Measurements from ENCODE around the gene NSUN6. TPM values are rescaled to one million over a fixed set of nuclear protein-coding genes. Genes with fewer than 3 reads are reported as not detected.

Gene NSUN6
- total RNA-seq, 1 experiment from 2014 or later = 15.1 TPM

DNA sequence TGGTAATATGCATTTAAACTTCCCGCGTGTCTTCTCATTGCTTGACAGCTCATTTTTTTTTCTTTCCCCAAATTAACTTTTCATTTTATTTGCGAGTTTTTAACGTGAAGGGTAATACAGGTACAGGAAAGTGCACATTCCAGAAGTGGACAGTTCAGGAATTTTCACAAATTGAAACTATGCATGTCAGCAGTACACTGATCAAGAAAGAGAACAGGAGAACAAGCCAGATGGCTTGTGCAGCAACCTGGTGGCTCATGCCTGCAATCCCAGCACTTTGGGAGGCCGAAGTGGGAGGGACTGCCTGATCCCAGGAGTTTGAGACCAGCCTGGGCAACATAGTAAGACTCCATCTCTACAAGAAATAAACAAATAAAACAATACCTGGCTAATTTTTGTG, 36.3 kb upstream of the NSUN6 start:
- no peak overlapping the region for H3K4me3 Mint-ChIP-seq
- no peaks in the 10 kb centered on the region for H3K27me3 Mint-ChIP-seq (ENCODE audit: low read depth)
- no peaks in the 10 kb centered on the region for H3K9me3 Mint-ChIP-seq
- no peak for ATAC-seq
- no peak overlapping the region for H3K27ac Mint-ChIP-seq
- POLR2A ChIA-PET = no interaction called here
- CTCF ChIA-PET = no interaction called here
- no peak for DNase-seq (ENCODE audit: low spot score)
- no peaks in the 10 kb centered on the region for H3K36me3 Mint-ChIP-seq
- peaks cover 3% of the 10 kb centered on the region; the same call in 1 of the 2 replicates for H3K4me1 Mint-ChIP-seq
- TF ChIP-seq, protein P1, sequence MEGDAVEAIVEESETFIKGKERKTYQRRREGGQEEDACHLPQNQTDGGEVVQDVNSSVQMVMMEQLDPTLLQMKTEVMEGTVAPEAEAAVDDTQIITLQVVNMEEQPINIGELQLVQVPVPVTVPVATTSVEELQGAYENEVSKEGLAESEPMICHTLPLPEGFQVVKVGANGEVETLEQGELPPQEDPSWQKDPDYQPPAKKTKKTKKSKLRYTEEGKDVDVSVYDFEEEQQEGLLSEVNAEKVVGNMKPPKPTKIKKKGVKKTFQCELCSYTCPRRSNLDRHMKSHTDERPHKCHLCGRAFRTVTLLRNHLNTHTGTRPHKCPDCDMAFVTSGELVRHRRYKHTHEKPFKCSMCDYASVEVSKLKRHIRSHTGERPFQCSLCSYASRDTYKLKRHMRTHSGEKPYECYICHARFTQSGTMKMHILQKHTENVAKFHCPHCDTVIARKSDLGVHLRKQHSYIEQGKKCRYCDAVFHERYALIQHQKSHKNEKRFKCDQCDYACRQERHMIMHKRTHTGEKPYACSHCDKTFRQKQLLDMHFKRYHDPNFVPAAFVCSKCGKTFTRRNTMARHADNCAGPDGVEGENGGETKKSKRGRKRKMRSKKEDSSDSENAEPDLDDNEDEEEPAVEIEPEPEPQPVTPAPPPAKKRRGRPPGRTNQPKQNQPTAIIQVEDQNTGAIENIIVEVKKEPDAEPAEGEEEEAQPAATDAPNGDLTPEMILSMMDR (IDR thresholded peaks at IDR 0.05) = no peak
- TF ChIP-seq ESRRA (CRISPR knock-in tag; IDR thresholded peaks at IDR 0.05; ENCODE audit: borderline replicate concordance) (no peak), RORB (CRISPR knock-in tag; IDR thresholded peaks at IDR 0.05) (no peak), FOXJ3 (CRISPR knock-in tag; IDR thresholded peaks at IDR 0.05; ENCODE audit: borderline replicate concordance) (no peak), ETV6 (CRISPR knock-in tag; IDR thresholded peaks at IDR 0.05) (no peak), KAT7 (CRISPR knock-in tag; IDR thresholded peaks at IDR 0.05; ENCODE audit: borderline replicate concordance) (no peak), NR2C2 (CRISPR knock-in tag; IDR thresholded peaks at IDR 0.05) (no peak), CREM (CRISPR knock-in tag; IDR thresholded peaks at IDR 0.05) (no peak), ZNF232 (CRISPR knock-in tag; IDR thresholded peaks at IDR 0.05) (no peak), NR1H2 (CRISPR knock-in tag; IDR thresholded peaks at IDR 0.05) (no peak)
- TF ChIP-seq, protein P2, sequence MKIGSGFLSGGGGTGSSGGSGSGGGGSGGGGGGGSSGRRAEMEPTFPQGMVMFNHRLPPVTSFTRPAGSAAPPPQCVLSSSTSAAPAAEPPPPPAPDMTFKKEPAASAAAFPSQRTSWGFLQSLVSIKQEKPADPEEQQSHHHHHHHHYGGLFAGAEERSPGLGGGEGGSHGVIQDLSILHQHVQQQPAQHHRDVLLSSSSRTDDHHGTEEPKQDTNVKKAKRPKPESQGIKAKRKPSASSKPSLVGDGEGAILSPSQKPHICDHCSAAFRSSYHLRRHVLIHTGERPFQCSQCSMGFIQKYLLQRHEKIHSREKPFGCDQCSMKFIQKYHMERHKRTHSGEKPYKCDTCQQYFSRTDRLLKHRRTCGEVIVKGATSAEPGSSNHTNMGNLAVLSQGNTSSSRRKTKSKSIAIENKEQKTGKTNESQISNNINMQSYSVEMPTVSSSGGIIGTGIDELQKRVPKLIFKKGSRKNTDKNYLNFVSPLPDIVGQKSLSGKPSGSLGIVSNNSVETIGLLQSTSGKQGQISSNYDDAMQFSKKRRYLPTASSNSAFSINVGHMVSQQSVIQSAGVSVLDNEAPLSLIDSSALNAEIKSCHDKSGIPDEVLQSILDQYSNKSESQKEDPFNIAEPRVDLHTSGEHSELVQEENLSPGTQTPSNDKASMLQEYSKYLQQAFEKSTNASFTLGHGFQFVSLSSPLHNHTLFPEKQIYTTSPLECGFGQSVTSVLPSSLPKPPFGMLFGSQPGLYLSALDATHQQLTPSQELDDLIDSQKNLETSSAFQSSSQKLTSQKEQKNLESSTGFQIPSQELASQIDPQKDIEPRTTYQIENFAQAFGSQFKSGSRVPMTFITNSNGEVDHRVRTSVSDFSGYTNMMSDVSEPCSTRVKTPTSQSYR (CRISPR knock-in tag; IDR thresholded peaks at IDR 0.05) = no peak
- TF ChIP-seq, protein P3, sequence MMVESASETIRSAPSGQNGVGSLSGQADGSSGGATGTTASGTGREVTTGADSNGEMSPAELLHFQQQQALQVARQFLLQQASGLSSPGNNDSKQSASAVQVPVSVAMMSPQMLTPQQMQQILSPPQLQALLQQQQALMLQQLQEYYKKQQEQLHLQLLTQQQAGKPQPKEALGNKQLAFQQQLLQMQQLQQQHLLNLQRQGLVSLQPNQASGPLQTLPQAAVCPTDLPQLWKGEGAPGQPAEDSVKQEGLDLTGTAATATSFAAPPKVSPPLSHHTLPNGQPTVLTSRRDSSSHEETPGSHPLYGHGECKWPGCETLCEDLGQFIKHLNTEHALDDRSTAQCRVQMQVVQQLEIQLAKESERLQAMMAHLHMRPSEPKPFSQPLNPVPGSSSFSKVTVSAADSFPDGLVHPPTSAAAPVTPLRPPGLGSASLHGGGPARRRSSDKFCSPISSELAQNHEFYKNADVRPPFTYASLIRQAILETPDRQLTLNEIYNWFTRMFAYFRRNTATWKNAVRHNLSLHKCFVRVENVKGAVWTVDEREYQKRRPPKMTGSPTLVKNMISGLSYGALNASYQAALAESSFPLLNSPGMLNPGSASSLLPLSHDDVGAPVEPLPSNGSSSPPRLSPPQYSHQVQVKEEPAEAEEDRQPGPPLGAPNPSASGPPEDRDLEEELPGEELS (CRISPR knock-in tag; IDR thresholded peaks at IDR 0.05) = no peak
- TF ChIP-seq, protein P4, sequence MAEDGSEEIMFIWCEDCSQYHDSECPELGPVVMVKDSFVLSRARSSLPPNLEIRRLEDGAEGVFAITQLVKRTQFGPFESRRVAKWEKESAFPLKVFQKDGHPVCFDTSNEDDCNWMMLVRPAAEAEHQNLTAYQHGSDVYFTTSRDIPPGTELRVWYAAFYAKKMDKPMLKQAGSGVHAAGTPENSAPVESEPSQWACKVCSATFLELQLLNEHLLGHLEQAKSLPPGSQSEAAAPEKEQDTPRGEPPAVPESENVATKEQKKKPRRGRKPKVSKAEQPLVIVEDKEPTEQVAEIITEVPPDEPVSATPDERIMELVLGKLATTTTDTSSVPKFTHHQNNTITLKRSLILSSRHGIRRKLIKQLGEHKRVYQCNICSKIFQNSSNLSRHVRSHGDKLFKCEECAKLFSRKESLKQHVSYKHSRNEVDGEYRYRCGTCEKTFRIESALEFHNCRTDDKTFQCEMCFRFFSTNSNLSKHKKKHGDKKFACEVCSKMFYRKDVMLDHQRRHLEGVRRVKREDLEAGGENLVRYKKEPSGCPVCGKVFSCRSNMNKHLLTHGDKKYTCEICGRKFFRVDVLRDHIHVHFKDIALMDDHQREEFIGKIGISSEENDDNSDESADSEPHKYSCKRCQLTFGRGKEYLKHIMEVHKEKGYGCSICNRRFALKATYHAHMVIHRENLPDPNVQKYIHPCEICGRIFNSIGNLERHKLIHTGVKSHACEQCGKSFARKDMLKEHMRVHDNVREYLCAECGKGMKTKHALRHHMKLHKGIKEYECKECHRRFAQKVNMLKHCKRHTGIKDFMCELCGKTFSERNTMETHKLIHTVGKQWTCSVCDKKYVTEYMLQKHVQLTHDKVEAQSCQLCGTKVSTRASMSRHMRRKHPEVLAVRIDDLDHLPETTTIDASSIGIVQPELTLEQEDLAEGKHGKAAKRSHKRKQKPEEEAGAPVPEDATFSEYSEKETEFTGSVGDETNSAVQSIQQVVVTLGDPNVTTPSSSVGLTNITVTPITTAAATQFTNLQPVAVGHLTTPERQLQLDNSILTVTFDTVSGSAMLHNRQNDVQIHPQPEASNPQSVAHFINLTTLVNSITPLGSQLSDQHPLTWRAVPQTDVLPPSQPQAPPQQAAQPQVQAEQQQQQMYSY (CRISPR knock-in tag; IDR thresholded peaks at IDR 0.05) = no peak

DNA sequence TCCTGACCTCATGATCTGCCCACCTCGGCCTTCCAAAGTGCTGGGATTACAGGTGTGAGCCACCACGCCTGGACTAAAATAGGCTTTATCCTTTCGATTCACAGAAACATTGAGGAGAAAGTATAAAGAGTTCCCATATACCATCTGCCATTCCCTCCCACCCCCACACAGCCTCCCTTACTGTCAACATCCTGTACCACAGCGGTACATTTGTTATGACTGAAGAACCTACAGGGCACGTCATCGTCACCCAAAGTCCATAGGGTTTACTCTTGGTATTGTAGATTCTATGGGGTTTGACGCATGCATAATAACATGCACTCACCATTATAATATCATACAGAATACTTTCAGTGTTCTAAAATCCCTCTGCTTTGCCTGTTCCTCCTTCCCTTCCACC, 35.8 kb upstream of the NSUN6 start:
- Mint-ChIP-seq H3K4me1 (peaks cover 3% of the 10 kb centered on the region; the same call in 1 of the 2 replicates), H3K27me3 (ENCODE audit: low read depth) (no peaks in the 10 kb centered on the region), H3K9me3 (no peaks in the 10 kb centered on the region), H3K36me3 (no peaks in the 10 kb centered on the region), H3K27ac (no peak overlapping the region), H3K4me3 (no peak overlapping the region)
- ChIA-PET POLR2A (no interaction called here), CTCF (no interaction called here)
- ATAC-seq = no peak
- DNase-seq (ENCODE audit: low spot score) = no peak
- TF ChIP-seq, protein P5, sequence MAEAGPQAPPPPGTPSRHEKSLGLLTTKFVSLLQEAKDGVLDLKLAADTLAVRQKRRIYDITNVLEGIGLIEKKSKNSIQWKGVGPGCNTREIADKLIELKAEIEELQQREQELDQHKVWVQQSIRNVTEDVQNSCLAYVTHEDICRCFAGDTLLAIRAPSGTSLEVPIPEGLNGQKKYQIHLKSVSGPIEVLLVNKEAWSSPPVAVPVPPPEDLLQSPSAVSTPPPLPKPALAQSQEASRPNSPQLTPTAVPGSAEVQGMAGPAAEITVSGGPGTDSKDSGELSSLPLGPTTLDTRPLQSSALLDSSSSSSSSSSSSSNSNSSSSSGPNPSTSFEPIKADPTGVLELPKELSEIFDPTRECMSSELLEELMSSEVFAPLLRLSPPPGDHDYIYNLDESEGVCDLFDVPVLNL (CRISPR knock-in tag; IDR thresholded peaks at IDR 0.05; ENCODE audit: borderline replicate concordance, low read depth) = no peak
- TF ChIP-seq IRF2 (CRISPR knock-in tag; IDR thresholded peaks at IDR 0.05; ENCODE audit: borderline replicate concordance, low read depth) (no peak), ZNF121 (CRISPR knock-in tag; IDR thresholded peaks at IDR 0.05) (no peak), FOXK1 (CRISPR knock-in tag; IDR thresholded peaks at IDR 0.05) (no peak), HMGA2 (CRISPR knock-in tag; IDR thresholded peaks at IDR 0.05) (no peak), OVOL2 (CRISPR knock-in tag; IDR thresholded peaks at IDR 0.05; ENCODE audit: borderline replicate concordance) (no peak)
- TF ChIP-seq, protein P6, sequence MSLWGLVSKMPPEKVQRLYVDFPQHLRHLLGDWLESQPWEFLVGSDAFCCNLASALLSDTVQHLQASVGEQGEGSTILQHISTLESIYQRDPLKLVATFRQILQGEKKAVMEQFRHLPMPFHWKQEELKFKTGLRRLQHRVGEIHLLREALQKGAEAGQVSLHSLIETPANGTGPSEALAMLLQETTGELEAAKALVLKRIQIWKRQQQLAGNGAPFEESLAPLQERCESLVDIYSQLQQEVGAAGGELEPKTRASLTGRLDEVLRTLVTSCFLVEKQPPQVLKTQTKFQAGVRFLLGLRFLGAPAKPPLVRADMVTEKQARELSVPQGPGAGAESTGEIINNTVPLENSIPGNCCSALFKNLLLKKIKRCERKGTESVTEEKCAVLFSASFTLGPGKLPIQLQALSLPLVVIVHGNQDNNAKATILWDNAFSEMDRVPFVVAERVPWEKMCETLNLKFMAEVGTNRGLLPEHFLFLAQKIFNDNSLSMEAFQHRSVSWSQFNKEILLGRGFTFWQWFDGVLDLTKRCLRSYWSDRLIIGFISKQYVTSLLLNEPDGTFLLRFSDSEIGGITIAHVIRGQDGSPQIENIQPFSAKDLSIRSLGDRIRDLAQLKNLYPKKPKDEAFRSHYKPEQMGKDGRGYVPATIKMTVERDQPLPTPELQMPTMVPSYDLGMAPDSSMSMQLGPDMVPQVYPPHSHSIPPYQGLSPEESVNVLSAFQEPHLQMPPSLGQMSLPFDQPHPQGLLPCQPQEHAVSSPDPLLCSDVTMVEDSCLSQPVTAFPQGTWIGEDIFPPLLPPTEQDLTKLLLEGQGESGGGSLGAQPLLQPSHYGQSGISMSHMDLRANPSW (CRISPR knock-in tag; conservative IDR thresholded peaks at IDR 0.05; ENCODE audit: low read depth) = no peak
- TF ChIP-seq, protein P7, sequence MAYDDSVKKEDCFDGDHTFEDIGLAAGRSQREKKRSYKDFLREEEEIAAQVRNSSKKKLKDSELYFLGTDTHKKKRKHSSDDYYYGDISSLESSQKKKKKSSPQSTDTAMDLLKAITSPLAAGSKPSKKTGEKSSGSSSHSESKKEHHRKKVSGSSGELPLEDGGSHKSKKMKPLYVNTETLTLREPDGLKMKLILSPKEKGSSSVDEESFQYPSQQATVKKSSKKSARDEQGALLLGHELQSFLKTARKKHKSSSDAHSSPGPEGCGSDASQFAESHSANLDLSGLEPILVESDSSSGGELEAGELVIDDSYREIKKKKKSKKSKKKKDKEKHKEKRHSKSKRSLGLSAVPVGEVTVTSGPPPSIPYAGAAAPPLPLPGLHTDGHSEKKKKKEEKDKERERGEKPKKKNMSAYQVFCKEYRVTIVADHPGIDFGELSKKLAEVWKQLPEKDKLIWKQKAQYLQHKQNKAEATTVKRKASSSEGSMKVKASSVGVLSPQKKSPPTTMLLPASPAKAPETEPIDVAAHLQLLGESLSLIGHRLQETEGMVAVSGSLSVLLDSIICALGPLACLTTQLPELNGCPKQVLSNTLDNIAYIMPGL (CRISPR knock-in tag; IDR thresholded peaks at IDR 0.05) = no peak

Measured in WTC11 (cell line).